ENCODE measurements around the gene CFAP43. TPM values are rescaled to one million over a fixed set of nuclear protein-coding genes. Genes with fewer than 3 reads are reported as not detected.

Gene CFAP43
- total and polyA plus RNA-seq, 4 donors: 0.10 to 0.33 (median 0.15) TPM

- H3K36me3 ChIP-seq (ENCODE audit: control insufficient read depth in 4 of 4, insufficient read depth in 3 of 4, low read depth in 1 of 4, low read length in 3 of 4): no peaks in the 10 kb centered on the region
- H3K9me3 ChIP-seq (ENCODE audit: control insufficient read depth in 4 of 4, low read length in 3 of 4): no peaks in the 10 kb centered on the region
- no peak overlapping the region for H3K4me3 ChIP-seq (ENCODE audit: low read depth in 1 of 3, low read length in 3 of 3)
- H3K4me1 ChIP-seq (ENCODE audit: control insufficient read depth in 4 of 4, insufficient read depth in 4 of 4, low read length in 3 of 4): no peaks in the 10 kb centered on the region
- DNase-seq (ENCODE audit: low spot score): no peak
- H3K27ac ChIP-seq (ENCODE audit: low read depth in 1 of 2, low read length in 2 of 2): no peak overlapping the region
- WGBS: 81% methylated on average over 3 of the region's 3 CpGs
- TF ChIP-seq YY1 (IDR thresholded peaks at IDR 0.05) (no peak), HNF4A (conservative IDR thresholded peaks at IDR 0.05) (no peak), HNF4G (IDR thresholded peaks at IDR 0.05) (no peak), FOXA2 (IDR thresholded peaks at IDR 0.05) (no peak), CTCF (IDR thresholded peaks at IDR 0.05; ENCODE audit: low read depth, low read length, missing input control) (no peak), RXRA (IDR thresholded peaks at IDR 0.05) (no peak), SP1 (IDR thresholded peaks at IDR 0.05) (no peak), NR2F2 (IDR thresholded peaks at IDR 0.05) (no peak), GABPA (IDR thresholded peaks at IDR 0.05 in 1 of 2, conservative IDR thresholded peaks at IDR 0.05 in 1 of 2) (no peak), ZBTB33 (IDR thresholded peaks at IDR 0.05) (no peak), FOXA1 (IDR thresholded peaks at IDR 0.05) (no peak), REST (IDR thresholded peaks at IDR 0.05) (no peak), RAD21 (IDR thresholded peaks at IDR 0.05) (no peak)
- TF ChIP-seq, protein P1, sequence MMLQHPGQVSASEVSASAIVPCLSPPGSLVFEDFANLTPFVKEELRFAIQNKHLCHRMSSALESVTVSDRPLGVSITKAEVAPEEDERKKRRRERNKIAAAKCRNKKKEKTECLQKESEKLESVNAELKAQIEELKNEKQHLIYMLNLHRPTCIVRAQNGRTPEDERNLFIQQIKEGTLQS (IDR thresholded peaks at IDR 0.05): no peak
- TF ChIP-seq, protein P2, sequence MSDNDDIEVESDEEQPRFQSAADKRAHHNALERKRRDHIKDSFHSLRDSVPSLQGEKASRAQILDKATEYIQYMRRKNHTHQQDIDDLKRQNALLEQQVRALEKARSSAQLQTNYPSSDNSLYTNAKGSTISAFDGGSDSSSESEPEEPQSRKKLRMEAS (IDR thresholded peaks at IDR 0.05): no peak
- H3K27me3 ChIP-seq (ENCODE audit: control insufficient read depth in 4 of 4, insufficient read depth in 4 of 4, low read length in 3 of 4): no peaks in the 10 kb centered on the region
- H3K9ac ChIP-seq (ENCODE audit: low read depth in 1 of 2, low read length in 2 of 2): no peak overlapping the region
Measured at GRCh38 chr10:104208730-104209129, 23.4 kb downstream of the CFAP43 start.

- Histone ChIP-seq H3K4me3 (ENCODE audit: low read depth in 1 of 3, low read length in 3 of 3) (no peak overlapping the region), H3K4me1 (ENCODE audit: control insufficient read depth in 4 of 4, insufficient read depth in 4 of 4, low read length in 3 of 4) (no peaks in the 10 kb centered on the region), H3K36me3 (ENCODE audit: control insufficient read depth in 4 of 4, insufficient read depth in 3 of 4, low read depth in 1 of 4, low read length in 3 of 4) (no peaks in the 10 kb centered on the region), H3K9ac (ENCODE audit: low read depth in 1 of 2, low read length in 2 of 2) (no peak overlapping the region), H3K9me3 (ENCODE audit: control insufficient read depth in 4 of 4, low read length in 3 of 4) (no peaks in the 10 kb centered on the region), H3K27me3 (ENCODE audit: control insufficient read depth in 4 of 4, insufficient read depth in 4 of 4, low read length in 3 of 4) (no peaks in the 10 kb centered on the region), H3K27ac (ENCODE audit: low read depth in 1 of 2, low read length in 2 of 2) (no peak overlapping the region)
- WGBS: 93% methylated on average over 2 of the region's 2 CpGs
- DNase-seq (ENCODE audit: low spot score): no peak
- TF ChIP-seq JUND (IDR thresholded peaks at IDR 0.05) (no peak), TAF1 (conservative IDR thresholded peaks at IDR 0.05) (no peak), YY1 (IDR thresholded peaks at IDR 0.05) (no peak), SP1 (IDR thresholded peaks at IDR 0.05) (no peak), REST (IDR thresholded peaks at IDR 0.05) (no peak)
- TF ChIP-seq, protein P1 (IDR thresholded peaks at IDR 0.05): no peak
Measured at GRCh38 chr10:104202231-104202630, 29.9 kb downstream of the CFAP43 start.

Data from liver (tissue), 9 donors.